ENCODE measurements around the gene SLBP. TPM values are rescaled to one million over a fixed set of nuclear protein-coding genes. Genes with fewer than 3 reads are reported as not detected.

SLBP gene
- total and polyA plus RNA-seq, 4 donors, result 25.1 to 35.1 (median 26.3) TPM

DNA sequence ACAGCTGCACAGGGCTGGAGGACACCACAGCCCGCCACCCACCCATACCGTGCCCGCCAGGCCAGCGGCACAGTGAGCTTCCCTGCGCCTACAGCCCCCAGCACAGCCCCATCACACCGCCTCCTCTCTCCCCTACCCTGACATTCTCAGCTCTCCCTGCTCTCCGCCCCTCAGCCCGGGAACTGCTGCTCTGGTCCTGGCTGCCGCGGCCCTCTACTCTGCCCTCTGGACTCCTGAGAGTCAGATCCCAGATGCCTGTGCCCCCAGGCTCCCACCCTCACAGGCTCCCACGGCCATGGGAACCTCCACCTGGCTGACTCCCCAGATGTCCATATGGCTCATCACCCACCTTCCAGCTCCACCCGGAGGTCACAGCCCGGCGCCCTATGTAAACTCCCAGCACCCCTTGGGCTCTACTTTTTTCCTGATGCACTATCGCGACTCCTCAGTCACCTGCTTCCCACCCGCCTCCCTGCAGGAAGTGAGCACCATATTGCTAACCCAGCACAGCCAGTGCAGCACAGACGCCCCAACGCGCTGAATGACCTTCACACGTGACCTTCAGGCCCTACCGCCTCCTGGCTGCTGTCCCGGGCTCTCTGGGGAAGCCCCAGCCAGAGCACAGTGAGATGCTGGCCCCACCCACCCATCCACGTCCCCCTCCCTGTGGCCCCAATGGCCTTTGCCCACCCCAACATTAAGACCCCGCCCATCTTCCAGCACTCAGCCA lies 51.0 kb downstream of the SLBP start:
- Histone ChIP-seq H3K9me3 (ENCODE audit: control insufficient read depth, low read length) (no peaks in the 10 kb centered on the region), H3K27ac (ENCODE audit: low read depth in 1 of 2, low read length in 2 of 2) (no peak overlapping the region), H3K27me3 (ENCODE audit: control insufficient read depth in 1 of 2, insufficient read depth in 2 of 2, low read length in 1 of 2) (no peaks in the 10 kb centered on the region), H3K4me1 (ENCODE audit: control insufficient read depth in 1 of 2, insufficient read depth in 2 of 2, low read length in 2 of 2) (no peaks in the 10 kb centered on the region), H3K36me3 (ENCODE audit: control insufficient read depth in 1 of 2, insufficient read depth in 2 of 2, low read length in 1 of 2) (no peaks in the 10 kb centered on the region), H3K4me3 (ENCODE audit: low read length in 2 of 2) (no peak overlapping the region)
- no peak for ATAC-seq (ENCODE audit: low FRiP score)
- DNase-seq, result no peak
- WGBS, 2 donors, result 88 to 89% methylated on average over 25 of the region's 25 CpGs
- intact Hi-C loops (cut with DNase I), result no loop called here

DNA sequence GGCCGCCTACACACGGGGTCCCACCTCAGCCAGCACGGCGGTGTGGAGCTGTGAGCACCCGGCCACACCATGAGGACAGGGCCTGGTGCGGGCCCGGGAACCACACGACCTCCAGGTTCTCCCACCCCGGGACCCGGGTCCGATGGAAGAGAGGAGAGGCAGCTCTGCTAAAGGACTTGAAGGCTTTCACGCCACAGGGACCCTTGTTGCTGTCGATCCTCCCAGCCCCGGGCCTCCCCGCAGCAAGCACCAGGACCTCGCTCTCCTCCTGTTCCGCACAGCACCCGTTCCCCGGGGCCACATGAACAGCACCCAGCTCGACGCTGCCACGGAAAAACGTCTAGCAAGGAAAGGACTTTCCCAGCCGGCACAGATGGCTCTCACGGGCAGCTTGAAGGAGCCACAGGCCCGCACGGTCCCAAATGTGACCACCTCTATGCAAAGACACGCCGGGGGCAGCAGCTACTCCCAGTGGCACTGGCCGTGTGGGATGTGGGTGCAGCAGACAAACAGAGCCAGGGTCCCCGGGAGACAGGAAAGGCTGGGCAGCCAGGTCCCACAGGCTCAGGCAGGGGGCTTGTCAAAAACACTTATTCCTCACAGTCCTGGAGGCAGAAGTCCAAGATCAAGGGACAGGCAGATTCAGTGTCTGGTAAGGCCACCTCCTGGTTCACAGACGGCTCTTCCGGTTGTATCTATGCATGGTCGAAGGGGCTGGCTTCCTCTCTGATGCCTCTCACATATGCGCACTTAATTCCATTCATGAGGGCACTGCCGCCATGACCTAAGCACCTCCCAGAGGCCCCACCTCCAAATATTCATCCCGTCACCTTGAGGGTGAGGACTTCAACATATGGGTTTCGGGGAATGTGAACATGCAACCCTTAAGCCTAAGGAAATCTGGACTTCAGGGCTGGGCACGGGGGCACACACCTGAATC lies 52.7 kb downstream of the SLBP start:
- ATAC-seq (ENCODE audit: low FRiP score) (no peak), DNase-seq (no peak)
- H3K27me3 ChIP-seq (ENCODE audit: control insufficient read depth in 1 of 2, insufficient read depth in 2 of 2, low read length in 1 of 2), result no peaks in the 10 kb centered on the region
- H3K9me3 ChIP-seq (ENCODE audit: control insufficient read depth, low read length), result no peaks in the 10 kb centered on the region
- H3K36me3 ChIP-seq (ENCODE audit: control insufficient read depth in 1 of 2, insufficient read depth in 2 of 2, low read length in 1 of 2), result no peaks in the 10 kb centered on the region
- no peak overlapping the region for H3K4me3 ChIP-seq (ENCODE audit: low read length in 2 of 2)
- H3K4me1 ChIP-seq (ENCODE audit: control insufficient read depth in 1 of 2, insufficient read depth in 2 of 2, low read length in 2 of 2), result no peaks in the 10 kb centered on the region
- H3K27ac ChIP-seq (ENCODE audit: low read depth in 1 of 2, low read length in 2 of 2), result no peak overlapping the region
- intact Hi-C loops (cut with DNase I), result no loop called here
- 95% methylated on average over 39 of the region's 39 CpGs for WGBS, 2 donors

DNA sequence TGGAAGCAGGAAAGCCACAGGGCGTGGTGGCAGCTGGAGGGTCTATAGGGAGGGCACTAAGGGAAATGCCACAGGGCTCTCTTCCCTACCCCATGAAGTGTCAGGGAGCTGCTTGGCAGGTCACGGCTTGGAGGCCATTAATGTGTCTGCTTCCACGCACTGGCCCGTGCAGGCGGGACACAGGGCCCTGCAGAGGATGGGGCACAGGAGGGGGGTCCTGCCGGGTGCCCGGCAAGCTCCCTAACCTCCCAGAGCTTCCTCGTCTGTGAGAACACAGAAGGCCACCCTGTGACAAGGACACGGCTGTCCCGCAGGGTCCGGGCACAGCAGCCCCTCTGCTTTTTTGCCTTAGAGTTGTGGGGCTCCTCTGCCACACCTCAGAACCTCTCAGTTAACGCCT lies 53.5 kb downstream of the SLBP start:
- H3K9me3 ChIP-seq (ENCODE audit: control insufficient read depth, low read length), result no peaks in the 10 kb centered on the region
- 93 to 98% methylated on average over 12 of the region's 12 CpGs for WGBS, 2 donors
- intact Hi-C loops (cut with DNase I), result no loop called here
- DNase-seq (no peak), ATAC-seq (ENCODE audit: low FRiP score) (no peak)
- no peak overlapping the region for H3K4me3 ChIP-seq (ENCODE audit: low read length in 2 of 2)
- no peak overlapping the region for H3K27ac ChIP-seq (ENCODE audit: low read depth in 1 of 2, low read length in 2 of 2)
- H3K36me3 ChIP-seq (ENCODE audit: control insufficient read depth in 1 of 2, insufficient read depth in 2 of 2, low read length in 1 of 2), result no peaks in the 10 kb centered on the region
- H3K27me3 ChIP-seq (ENCODE audit: control insufficient read depth in 1 of 2, insufficient read depth in 2 of 2, low read length in 1 of 2), result no peaks in the 10 kb centered on the region
- H3K4me1 ChIP-seq (ENCODE audit: control insufficient read depth in 1 of 2, insufficient read depth in 2 of 2, low read length in 2 of 2), result no peaks in the 10 kb centered on the region

DNA sequence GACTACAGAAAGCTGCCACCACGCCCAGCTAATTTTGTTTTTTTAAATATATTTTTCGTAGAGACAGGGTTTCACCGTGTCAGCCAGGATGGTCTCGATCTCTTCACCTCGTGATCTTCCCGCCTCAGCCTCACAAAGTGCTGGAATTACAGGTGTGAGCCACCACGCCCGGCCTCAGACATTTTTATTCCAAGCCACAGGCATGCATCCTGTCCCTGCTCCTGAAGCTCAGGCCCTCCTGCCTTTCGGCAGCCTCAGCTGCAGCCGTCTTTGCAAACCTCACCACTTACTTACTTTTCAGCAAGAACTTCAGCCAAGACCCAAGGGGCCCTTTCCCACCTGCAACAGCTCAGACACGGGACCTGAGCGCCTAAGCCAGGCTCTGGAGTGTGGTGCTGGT lies 54.0 kb downstream of the SLBP start:
- H3K27ac ChIP-seq (ENCODE audit: low read depth in 1 of 2, low read length in 2 of 2), result no peak overlapping the region
- 94 to 95% methylated on average over 12 of the region's 12 CpGs for WGBS, 2 donors
- no peaks in the 10 kb centered on the region for H3K4me1 ChIP-seq (ENCODE audit: control insufficient read depth in 1 of 2, insufficient read depth in 2 of 2, low read length in 2 of 2)
- DNase-seq, result no peak
- no peak for ATAC-seq (ENCODE audit: low FRiP score)
- no peaks in the 10 kb centered on the region for H3K36me3 ChIP-seq (ENCODE audit: control insufficient read depth in 1 of 2, insufficient read depth in 2 of 2, low read length in 1 of 2)
- H3K9me3 ChIP-seq (ENCODE audit: control insufficient read depth, low read length), result no peaks in the 10 kb centered on the region
- intact Hi-C loops (cut with DNase I), result no loop called here
- H3K4me3 ChIP-seq (ENCODE audit: low read length in 2 of 2), result no peak overlapping the region
- H3K27me3 ChIP-seq (ENCODE audit: control insufficient read depth in 1 of 2, insufficient read depth in 2 of 2, low read length in 1 of 2), result no peaks in the 10 kb centered on the region

DNA sequence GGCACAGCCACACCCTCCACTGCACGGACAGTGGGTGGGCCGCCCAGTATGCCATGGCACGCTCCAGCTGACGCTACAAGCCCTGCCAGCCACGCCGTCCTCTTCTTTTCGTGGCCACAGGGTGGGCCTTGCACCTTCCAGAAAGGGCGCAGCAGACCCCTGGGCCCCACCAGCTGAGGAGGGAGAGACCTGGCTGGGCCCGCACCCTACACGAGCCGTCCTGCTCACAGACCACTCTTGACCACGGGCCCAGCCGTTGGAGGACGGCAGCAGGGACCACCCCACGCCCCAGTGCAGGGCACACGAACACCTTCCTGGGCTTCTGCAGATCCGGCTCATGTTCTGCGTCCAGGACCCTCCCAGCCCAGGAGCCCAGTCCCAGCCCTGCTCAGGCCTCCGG lies 55.1 kb downstream of the SLBP start:
- WGBS, 2 donors, result 96 to 98% methylated on average over 19 of the region's 19 CpGs

DNA sequence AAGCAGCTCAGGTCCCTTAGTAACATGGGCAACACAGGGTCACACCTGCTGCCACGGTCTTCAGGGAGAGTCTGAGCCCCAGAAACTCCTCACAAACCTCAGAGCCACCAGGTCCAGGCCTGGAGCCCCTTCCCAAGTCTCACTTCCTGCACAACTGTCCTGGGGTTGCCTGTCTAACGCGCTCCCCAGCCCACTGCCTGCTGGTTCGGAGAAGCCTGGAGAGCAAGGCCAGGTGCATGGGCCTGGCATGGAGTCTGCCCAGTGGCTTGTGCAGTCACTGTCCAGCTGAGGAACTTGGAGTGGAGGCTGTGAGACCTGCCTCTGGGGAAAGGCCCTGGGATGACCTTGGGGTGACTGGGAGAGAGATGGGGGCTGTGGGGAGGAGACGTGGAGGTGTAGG lies 56.0 kb downstream of the SLBP start:
- H3K9me3 ChIP-seq (ENCODE audit: control insufficient read depth, low read length), result no peaks in the 10 kb centered on the region
- no peak overlapping the region for H3K4me3 ChIP-seq (ENCODE audit: low read length in 2 of 2)
- H3K27me3 ChIP-seq (ENCODE audit: control insufficient read depth in 1 of 2, insufficient read depth in 2 of 2, low read length in 1 of 2), result no peaks in the 10 kb centered on the region
- H3K27ac ChIP-seq (ENCODE audit: low read depth in 1 of 2, low read length in 2 of 2), result no peak overlapping the region
- WGBS, 2 donors, result 96 to 99% methylated on average over 5 of the region's 5 CpGs
- no peaks in the 10 kb centered on the region for H3K36me3 ChIP-seq (ENCODE audit: control insufficient read depth in 1 of 2, insufficient read depth in 2 of 2, low read length in 1 of 2)
- H3K4me1 ChIP-seq (ENCODE audit: control insufficient read depth in 1 of 2, insufficient read depth in 2 of 2, low read length in 2 of 2), result no peaks in the 10 kb centered on the region
- DNase-seq, result no peak
- intact Hi-C loops (cut with DNase I), result no loop called here
- no peak for ATAC-seq (ENCODE audit: low FRiP score)

More for the DNA sequence above, 55.1 kb downstream of the SLBP start:
- H3K4me3 ChIP-seq (ENCODE audit: low read length in 2 of 2), result no peak overlapping the region
- no peaks in the 10 kb centered on the region for H3K4me1 ChIP-seq (ENCODE audit: control insufficient read depth in 1 of 2, insufficient read depth in 2 of 2, low read length in 2 of 2)
- no peak for DNase-seq
- intact Hi-C loops (cut with DNase I), result no loop called here
- H3K9me3 ChIP-seq (ENCODE audit: control insufficient read depth, low read length), result no peaks in the 10 kb centered on the region
- H3K36me3 ChIP-seq (ENCODE audit: control insufficient read depth in 1 of 2, insufficient read depth in 2 of 2, low read length in 1 of 2), result no peaks in the 10 kb centered on the region
- H3K27ac ChIP-seq (ENCODE audit: low read depth in 1 of 2, low read length in 2 of 2), result no peak overlapping the region
- no peaks in the 10 kb centered on the region for H3K27me3 ChIP-seq (ENCODE audit: control insufficient read depth in 1 of 2, insufficient read depth in 2 of 2, low read length in 1 of 2)
- ATAC-seq (ENCODE audit: low FRiP score), result no peak

DNA sequence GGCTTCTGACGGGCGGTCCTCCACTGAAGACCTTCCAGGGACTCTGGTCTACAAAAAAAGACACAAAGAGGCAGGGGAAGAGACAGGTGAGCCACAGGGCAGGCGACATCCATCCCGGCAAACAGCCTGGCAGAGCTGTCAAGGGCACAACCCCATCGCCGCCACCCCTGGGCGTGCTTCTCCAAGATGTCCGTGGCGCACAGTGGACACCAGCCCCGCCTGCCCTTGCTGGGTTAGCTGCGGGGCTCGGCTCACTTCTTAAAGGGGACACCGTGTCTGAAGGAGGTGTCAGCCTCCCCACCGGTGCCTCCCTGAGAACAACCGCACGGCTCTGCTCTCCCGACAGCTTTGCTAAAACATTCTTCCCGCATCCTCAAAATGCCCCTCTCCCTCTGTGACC lies 56.4 kb downstream of the SLBP start:
- no peak overlapping the region for H3K4me3 ChIP-seq (ENCODE audit: low read length in 2 of 2)
- intact Hi-C loops (cut with DNase I), result no loop called here
- no peak overlapping the region for H3K27ac ChIP-seq (ENCODE audit: low read depth in 1 of 2, low read length in 2 of 2)
- 94% methylated on average over 17 to 18 of the region's 18 CpGs for WGBS, 2 donors
- H3K36me3 ChIP-seq (ENCODE audit: control insufficient read depth in 1 of 2, insufficient read depth in 2 of 2, low read length in 1 of 2), result no peaks in the 10 kb centered on the region
- H3K4me1 ChIP-seq (ENCODE audit: control insufficient read depth in 1 of 2, insufficient read depth in 2 of 2, low read length in 2 of 2), result no peaks in the 10 kb centered on the region
- no peak for ATAC-seq (ENCODE audit: low FRiP score)
- H3K9me3 ChIP-seq (ENCODE audit: control insufficient read depth, low read length), result no peaks in the 10 kb centered on the region
- DNase-seq, result no peak
- no peaks in the 10 kb centered on the region for H3K27me3 ChIP-seq (ENCODE audit: control insufficient read depth in 1 of 2, insufficient read depth in 2 of 2, low read length in 1 of 2)

DNA sequence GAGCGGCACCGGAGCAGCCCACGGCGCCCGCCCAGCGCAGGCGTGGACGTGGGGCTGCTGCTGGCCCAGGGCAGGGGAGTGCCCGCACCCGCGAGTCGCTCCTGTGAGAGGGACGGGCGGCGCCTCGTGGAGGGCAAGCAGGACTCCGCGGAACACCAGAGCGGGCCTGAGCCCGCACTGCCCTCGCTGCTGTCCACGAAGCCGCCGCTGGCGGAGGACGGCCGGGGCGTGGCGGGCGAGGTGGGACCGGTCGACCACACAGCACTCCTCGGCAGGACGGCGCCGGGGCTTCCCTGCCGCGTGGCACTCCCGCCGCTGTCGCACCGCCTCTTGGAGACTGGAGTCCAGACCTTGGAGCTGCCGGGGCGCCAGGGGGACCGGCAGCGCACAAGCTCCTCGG lies 57.0 kb downstream of the SLBP start:
- Histone ChIP-seq H3K36me3 (ENCODE audit: control insufficient read depth in 1 of 2, insufficient read depth in 2 of 2, low read length in 1 of 2) (no peaks in the 10 kb centered on the region), H3K27ac (ENCODE audit: low read depth in 1 of 2, low read length in 2 of 2) (no peak overlapping the region), H3K4me3 (ENCODE audit: low read length in 2 of 2) (no peak overlapping the region), H3K9me3 (ENCODE audit: control insufficient read depth, low read length) (no peaks in the 10 kb centered on the region), H3K27me3 (ENCODE audit: control insufficient read depth in 1 of 2, insufficient read depth in 2 of 2, low read length in 1 of 2) (no peaks in the 10 kb centered on the region), H3K4me1 (ENCODE audit: control insufficient read depth in 1 of 2, insufficient read depth in 2 of 2, low read length in 2 of 2) (no peaks in the 10 kb centered on the region)
- intact Hi-C loops (cut with DNase I), result no loop called here
- DNase-seq, result no peak
- 94 to 97% methylated on average over 41 to 47 of the region's 47 CpGs for WGBS, 2 donors
- no peak for ATAC-seq (ENCODE audit: low FRiP score)

All from aorta (tissue), 5 donors.